Endothelial cell of umbilical vein (primary cell): ENCODE results near the gene MID2. TPM values are rescaled to one million over a fixed set of nuclear protein-coding genes. Genes with fewer than 3 reads are reported as not detected.

Experiments
- BruUV-seq: library from RNA; stranded (reverse); fragments of 400-500 nt; replicated peaks from 2 replicates; lab custom pipeline; 2021; lab: Mats Ljungman, UMichigan
- CTCF ChIA-PET: fragments of 300-600, 350-600 bp; sonication (Branson Sonifier 250); formaldehyde crosslinking; loops from one replicate; lab custom pipeline; 2021; ENCODE audit warnings: antibody characterized with exemption, inconsistent platforms; lab: Charles Lee
- POLR2A ChIA-PET: fragments of 300-600, 350-600 bp; sonication (Branson Sonifier 250); formaldehyde crosslinking; loops from one replicate; lab custom pipeline; 2021; ENCODE audit warnings: antibody characterized with exemption, inconsistent platforms; lab: Charles Lee
- DNase-seq: peaks from one replicate; pipeline ENCODE4 v3.0.0-alpha.2; 2011; ENCODE audit warnings: low read depth, low spot score
- FAIRE-seq: peaks from 2 replicates; lab custom pipeline; 2011; peaks lifted over from hg19 to GRCh38; lab: Jason Lieb, UNC
- H2AFZ ChIP-seq: 2 replicates; pipeline ENCODE4 v1.6.0; 2012; ENCODE audit warnings: low read depth, low read length, control low read depth, inconsistent platforms
- H3K27ac ChIP-seq: 2 replicates; pipeline ENCODE4 v1.5.1; 2011; ENCODE audit warnings: low read depth, mild to moderate bottlenecking, control low read depth, low read length, moderate library complexity; ENCODE audit not compliant: insufficient read depth
- H3K27me3 ChIP-seq, 2 experiments: 2 replicates each; pipeline versions ENCODE4 v1.6.0 to v1.6.1; 2011; ENCODE audit warnings: low read length in 2 of 2, mixed read lengths in 1 of 2; ENCODE audit not compliant: control insufficient read depth in 2 of 2, insufficient read depth in 2 of 2
- H3K36me3 ChIP-seq, 2 experiments: 2 replicates in 1 of 2; 3 replicates in 1 of 2; pipeline ENCODE4 v1.5.1; 2011; ENCODE audit warnings: low read length in 2 of 2, mild to moderate bottlenecking in 1 of 2, moderate library complexity in 1 of 2; ENCODE audit not compliant: control insufficient read depth in 2 of 2, insufficient read depth in 2 of 2; ENCODE audit errors: extremely low read depth in 1 of 2
- H3K4me1 ChIP-seq: 3 replicates; pipeline ENCODE4 v1.5.1; 2011; ENCODE audit warnings: mild to moderate bottlenecking, low read length; ENCODE audit not compliant: control insufficient read depth, insufficient read depth; ENCODE audit errors: extremely low read depth
- H3K4me2 ChIP-seq: 2 replicates; pipeline ENCODE4 v1.6.1; 2011; ENCODE audit warnings: low read length, control low read depth, mixed read lengths; ENCODE audit not compliant: insufficient read depth
- H3K4me3 ChIP-seq, 3 experiments: fragments of 200-600 bp in 1 of 3; sonication (generic), shearing (Covaris generic) in 1 of 3; replicated peaks in 1 of 3; 2 replicates each; pipeline ENCODE4 v1.5.1; 2011 to 2016; ENCODE audit warnings: control low read depth in 3 of 3, low read length in 3 of 3, mild to moderate bottlenecking in 2 of 3, inconsistent platforms in 1 of 3, low read depth in 1 of 3, moderate library complexity in 1 of 3; ENCODE audit not compliant: insufficient read depth in 1 of 3
- H3K79me2 ChIP-seq: 2 replicates; pipeline ENCODE4 v1.6.0; 2012; ENCODE audit warnings: low read length, inconsistent platforms; ENCODE audit not compliant: control insufficient read depth, insufficient read depth
- H3K9ac ChIP-seq: replicated peaks from 2 replicates; pipeline ENCODE3; 2011; ENCODE audit warnings: low read length, control low read depth; ENCODE audit not compliant: insufficient read depth; ENCODE audit errors: extremely low read depth
- H3K9me1 ChIP-seq: replicated peaks from 3 replicates; pipeline ENCODE4 v1.6.0; 2011; ENCODE audit warnings: mild to moderate bottlenecking, low read length; ENCODE audit not compliant: control insufficient read depth, insufficient read depth; ENCODE audit errors: extremely low read depth
- H3K9me3 ChIP-seq: replicated peaks from 2 replicates; pipeline ENCODE4 v1.5.1; 2012; ENCODE audit warnings: low read length, inconsistent platforms; ENCODE audit not compliant: control insufficient read depth, insufficient read depth
- H4K20me1 ChIP-seq: replicated peaks from 2 replicates; pipeline ENCODE3; 2011; ENCODE audit warnings: mild to moderate bottlenecking, low read length; ENCODE audit not compliant: control insufficient read depth, insufficient read depth; ENCODE audit errors: extremely low read depth
- EZH2 ChIP-seq: IDR thresholded peaks from 2 replicates; pipeline ENCODE4 v1.6.1; 2012; ENCODE audit warnings: borderline replicate concordance, low read depth, mild to moderate bottlenecking, moderate library complexity, low read length, inconsistent platforms; ENCODE audit not compliant: severe bottlenecking
- JUN ChIP-seq: IDR thresholded peaks from 2 replicates; pipeline ENCODE4 v1.6.1; 2011; ENCODE audit warnings: borderline replicate concordance, low read depth; ENCODE audit not compliant: insufficient read length, insufficient read depth
- MAX ChIP-seq: IDR thresholded peaks from 2 replicates; pipeline ENCODE4 v1.6.1; 2011; ENCODE audit not compliant: insufficient read depth, insufficient read length
- MYC ChIP-seq: IDR thresholded peaks from one replicate; pipeline ENCODE4 v1.6.1; 2011; ENCODE audit warnings: mild to moderate bottlenecking, low read depth, low read length
- dilution Hi-C: fragments of 300-500 bp; cut with MboI; formaldehyde crosslinking; loops from one replicate; pipeline ENCODE4 v1.15.0; 2019; ENCODE audit warnings: low sequenced_read_pairs; ENCODE audit not compliant: extremely low pct_ligation_motif_present
- intact Hi-C: fragments of 100-400 bp; cut with micrococcal nuclease; formaldehyde crosslinking; loops from one replicate; pipeline ENCODE4 v1.10.0; 2022
- polyA plus RNA-seq, 4 experiments: library from polyadenylated mRNA; depleted of rRNA in 3 of 4; stranded (reverse) in 3 of 4; unstranded in 1 of 4; fragments of >200 nt; gene quantifications; 2 replicates each; pipeline versions ENCODE4 v1.2.1 to v1.2.3, GENCODE V29; 2011 to 2012; ENCODE audit warnings: missing spikeins in 1 of 4
- total RNA-seq: library from RNA; stranded (reverse); gene quantifications from 2 replicates; pipeline ENCODE4 v1.2.3, GENCODE V29; 2021
- TF ChIP-seq, protein P1 (sequence below), 2 donors: IDR thresholded peaks; 1 replicate in 1 of 2; 2 replicates in 1 of 2; pipeline ENCODE4 v1.5.1; 2011; ENCODE audit warnings: low read length in 2 of 2, mild to moderate bottlenecking in 2 of 2, moderate library complexity in 2 of 2, control low read depth in 1 of 2, inconsistent platforms in 1 of 2, low read depth in 1 of 2; ENCODE audit not compliant: insufficient read depth in 1 of 2; ENCODE audit errors: extremely low read depth in 1 of 2

MID2 gene
- total and polyA plus RNA-seq, 2 donors (not counting 3 experiments of a cell fraction or from before 2014, with no cell fraction given) = 16.4 to 25.3 TPM

GRCh38 chrX:107776649-107777535 is 48.8 kb upstream of the MID2 start:
- Histone ChIP-seq H3K9ac (no peak overlapping the region), H3K9me1 (no peaks in the 10 kb centered on the region), H4K20me1 (no peaks in the 10 kb centered on the region), H3K4me1 (peaks cover 10% of the 10 kb centered on the region), H3K27ac (no peak overlapping the region), H3K4me3 (peak overlapping the region in 2 of 3 experiments; percentile 45 to 53), H3K27me3 (no peaks in the 10 kb centered on the region), H3K36me3 (no peaks in the 10 kb centered on the region), H3K9me3 (no peaks in the 10 kb centered on the region), H3K79me2 (no peaks in the 10 kb centered on the region), H3K4me2 (peak overlapping the region; percentile 80), H2AFZ (peak overlapping the region; percentile 96)
- ChIA-PET POLR2A (interaction anchor here (0.7 to 1.6 kb wide), 2 partner anchors 12 to 35 kb away, joined by 3 to 5 read pairs; no protein-coding TSS in a partner anchor), CTCF (interaction anchor here (0.6 to 4.7 kb wide), 55 partner anchors 8 to 883 kb away, joined by 3 to 109 read pairs (median 5); partner anchors contain the start of genes MID2 and PRPS1)
- intact Hi-C loops = loop anchor here (1.0 to 5.0 kb wide), 12 partner anchors 45 to 880 kb away; no protein-coding TSS in a partner anchor
- BruUV-seq = no TSS peak
- TF ChIP-seq MYC (no peak), EZH2 (no peak), JUN (no peak), MAX (no peak)
- TF ChIP-seq, protein P1, sequence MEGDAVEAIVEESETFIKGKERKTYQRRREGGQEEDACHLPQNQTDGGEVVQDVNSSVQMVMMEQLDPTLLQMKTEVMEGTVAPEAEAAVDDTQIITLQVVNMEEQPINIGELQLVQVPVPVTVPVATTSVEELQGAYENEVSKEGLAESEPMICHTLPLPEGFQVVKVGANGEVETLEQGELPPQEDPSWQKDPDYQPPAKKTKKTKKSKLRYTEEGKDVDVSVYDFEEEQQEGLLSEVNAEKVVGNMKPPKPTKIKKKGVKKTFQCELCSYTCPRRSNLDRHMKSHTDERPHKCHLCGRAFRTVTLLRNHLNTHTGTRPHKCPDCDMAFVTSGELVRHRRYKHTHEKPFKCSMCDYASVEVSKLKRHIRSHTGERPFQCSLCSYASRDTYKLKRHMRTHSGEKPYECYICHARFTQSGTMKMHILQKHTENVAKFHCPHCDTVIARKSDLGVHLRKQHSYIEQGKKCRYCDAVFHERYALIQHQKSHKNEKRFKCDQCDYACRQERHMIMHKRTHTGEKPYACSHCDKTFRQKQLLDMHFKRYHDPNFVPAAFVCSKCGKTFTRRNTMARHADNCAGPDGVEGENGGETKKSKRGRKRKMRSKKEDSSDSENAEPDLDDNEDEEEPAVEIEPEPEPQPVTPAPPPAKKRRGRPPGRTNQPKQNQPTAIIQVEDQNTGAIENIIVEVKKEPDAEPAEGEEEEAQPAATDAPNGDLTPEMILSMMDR (IDR thresholded peaks at IDR 0.05; ENCODE audit: extremely low read depth in 1 of 2, insufficient read depth in 1 of 2, low read depth in 1 of 2, low read length in 2 of 2) = peak; percentile 45 to 48
- dilution Hi-C loops = no loop called here
- DNase-seq (peak; percentile 87), FAIRE-seq (peak; percentile 93)
